IMR-90 (cell line): ENCODE results near the gene LIN7B. TPM values are rescaled to one million over a fixed set of nuclear protein-coding genes. Genes with fewer than 3 reads are reported as not detected.

Experiments used
- ATAC-seq: fragments of 200-7000 bp; cut with Tn5 transposase; 2 replicates; pipeline ENCODE4 v1.9.1; 2020; ENCODE audit warnings: low read depth, mild to moderate bottlenecking, moderate library complexity
- BruUV-seq: library from RNA; stranded (reverse); fragments of 400-500 nt; replicated peaks from 2 replicates; lab custom pipeline; 2021; lab: Mats Ljungman, UMichigan
- CTCF ChIA-PET: fragments of 300-600 bp; formaldehyde crosslinking; extraction: SDS; loops from one replicate; lab custom pipeline; 2021; ENCODE audit warnings: antibody characterized with exemption; lab: Yijun Ruan, JAX
- POLR2A ChIA-PET: fragments of 300-600 bp; sonication (Branson Sonifier 250); formaldehyde crosslinking; loops from one replicate; lab custom pipeline; 2022; ENCODE audit warnings: antibody characterized with exemption; ENCODE audit not compliant: unreplicated experiment; lab: Charles Lee
- DNase-seq: peaks from one replicate; pipeline ENCODE4 v3.0.0; 2013
- H2AFZ ChIP-seq: replicated peaks from 2 replicates; pipeline ENCODE3; 2013; ENCODE audit warnings: low read length, mild to moderate bottlenecking; ENCODE audit not compliant: poor library complexity
- H2AK5ac ChIP-seq: 2 replicates; pipeline ENCODE4 v1.6.1; 2013; ENCODE audit warnings: low read depth, low read length, inconsistent platforms
- H2AK9ac ChIP-seq: replicated peaks from 2 replicates; pipeline ENCODE3; 2013; ENCODE audit warnings: mild to moderate bottlenecking, low read depth, low read length, moderate library complexity; ENCODE audit not compliant: poor library complexity
- H2BK120ac ChIP-seq: 2 replicates; pipeline ENCODE4 v1.6.1; 2013; ENCODE audit warnings: low read depth, low read length, inconsistent platforms
- H2BK15ac ChIP-seq: 3 replicates; pipeline ENCODE4 v1.6.1; 2013; ENCODE audit warnings: low read depth, low read length, inconsistent platforms
- H2BK20ac ChIP-seq: 2 replicates; pipeline ENCODE4 v1.6.1; 2013; ENCODE audit warnings: low read depth, mild to moderate bottlenecking, inconsistent platforms, low read length, moderate library complexity
- H2BK5ac ChIP-seq: 2 replicates; pipeline ENCODE4 v1.6.1; 2013; ENCODE audit warnings: mild to moderate bottlenecking, low read depth, low read length, inconsistent platforms; ENCODE audit not compliant: poor library complexity, severe bottlenecking
- H3K14ac ChIP-seq: replicated peaks from 2 replicates; pipeline ENCODE4 v1.6.1; 2013; ENCODE audit warnings: low read depth, low read length, inconsistent platforms
- H3K18ac ChIP-seq: 2 replicates; pipeline ENCODE4 v1.6.1; 2013; ENCODE audit warnings: low read depth, low read length, control low read depth
- H3K23ac ChIP-seq: 2 replicates; pipeline ENCODE4 v1.6.1; 2013; ENCODE audit warnings: low read depth, low read length, inconsistent platforms
- H3K27ac ChIP-seq: 2 replicates; pipeline ENCODE4 v1.5.1; 2013; ENCODE audit warnings: mild to moderate bottlenecking, control low read depth, low read length; ENCODE audit not compliant: insufficient read depth
- H3K27me3 ChIP-seq: 2 replicates; pipeline ENCODE4 v1.6.1; 2013; ENCODE audit warnings: low read length; ENCODE audit not compliant: control insufficient read depth, insufficient read depth
- H3K36me3 ChIP-seq: 2 replicates; pipeline ENCODE4 v1.6.1; 2013; ENCODE audit warnings: low read length, mixed read lengths; ENCODE audit not compliant: control insufficient read depth, insufficient read depth
- H3K4ac ChIP-seq: 2 replicates; pipeline ENCODE4 v1.6.1; 2013; ENCODE audit warnings: low read depth, low read length, inconsistent platforms
- H3K4me1 ChIP-seq: 2 replicates; pipeline ENCODE4 v1.6.1; 2013; ENCODE audit warnings: low read length, mixed read lengths; ENCODE audit not compliant: control insufficient read depth, insufficient read depth
- H3K4me2 ChIP-seq: 2 replicates; pipeline ENCODE4 v1.6.1; 2013; ENCODE audit warnings: low read depth, mild to moderate bottlenecking, control low read depth, low read length, moderate library complexity
- H3K4me3 ChIP-seq: 2 replicates; pipeline ENCODE4 v1.5.1; 2013; ENCODE audit warnings: low read depth, mild to moderate bottlenecking, control low read depth, low read length, moderate library complexity; ENCODE audit not compliant: insufficient read depth
- H3K56ac ChIP-seq: 2 replicates; pipeline ENCODE4 v1.6.1; 2013; ENCODE audit warnings: low read length, inconsistent platforms; ENCODE audit not compliant: insufficient read depth; ENCODE audit errors: extremely low read depth
- H3K79me1 ChIP-seq, 2 experiments: 2 replicates each; pipeline ENCODE4 v1.6.1; 2013; ENCODE audit warnings: low read length in 2 of 2, inconsistent platforms in 1 of 2, low read depth in 1 of 2
- H3K9ac ChIP-seq: 2 replicates; pipeline ENCODE4 v1.6.1; 2013; ENCODE audit warnings: low read depth, low read length, control low read depth
- H3K9me1 ChIP-seq: 2 replicates; pipeline ENCODE4 v1.6.1; 2013; ENCODE audit warnings: low read length, inconsistent platforms; ENCODE audit not compliant: insufficient read depth
- H3K9me3 ChIP-seq: 2 replicates; pipeline ENCODE4 v1.6.1; 2013; ENCODE audit warnings: low read length; ENCODE audit not compliant: control insufficient read depth, insufficient read depth
- H4K20me1 ChIP-seq: 2 replicates; pipeline ENCODE4 v1.6.1; 2013; ENCODE audit warnings: low read length, inconsistent platforms; ENCODE audit not compliant: insufficient read depth
- H4K5ac ChIP-seq: 2 replicates; pipeline ENCODE4 v1.6.1; 2013; ENCODE audit warnings: mild to moderate bottlenecking, low read depth, low read length, control low read depth
- H4K8ac ChIP-seq, 2 experiments: 2 replicates each; pipeline ENCODE4 v1.6.1; 2013; ENCODE audit warnings: low read depth in 2 of 2, low read length in 2 of 2, control low read depth in 1 of 2, inconsistent platforms in 1 of 2
- H4K91ac ChIP-seq: 2 replicates; pipeline ENCODE4 v1.6.1; 2013; ENCODE audit warnings: low read depth, low read length, inconsistent platforms; ENCODE audit not compliant: insufficient read depth
- BHLHE40 ChIP-seq: fragments of 150-350 bp; IDR thresholded peaks from 2 replicates; pipeline ENCODE4 v1.6.1; 2016; ENCODE audit warnings: mild to moderate bottlenecking, low read depth, low read length
- CEBPB ChIP-seq: IDR thresholded peaks from 2 replicates; pipeline ENCODE4 v1.6.1; 2012; ENCODE audit warnings: low read depth, low read length, improper control_type of control experiment
- CHD1 ChIP-seq: IDR thresholded peaks from 2 replicates; pipeline ENCODE4 v1.6.1; 2012; ENCODE audit warnings: low read depth, low read length, improper control_type of control experiment
- FOS ChIP-seq: fragments of 150-350 bp; IDR thresholded peaks from 2 replicates; pipeline ENCODE4 v1.6.1; 2016; ENCODE audit warnings: low read depth, low read length
- MAFK ChIP-seq: IDR thresholded peaks from 2 replicates; pipeline ENCODE4 v1.6.1; 2012; ENCODE audit warnings: low read depth, low read length, improper control_type of control experiment
- MAZ ChIP-seq: IDR thresholded peaks from 2 replicates; pipeline ENCODE4 v1.6.1; 2012; ENCODE audit warnings: low read depth, mild to moderate bottlenecking, low read length, improper control_type of control experiment, moderate library complexity, borderline replicate concordance
- MXI1 ChIP-seq: IDR thresholded peaks from 2 replicates; pipeline ENCODE4 v1.6.1; 2012; ENCODE audit warnings: low read depth, mild to moderate bottlenecking, low read length, moderate library complexity, borderline replicate concordance
- NFE2L2 ChIP-seq: fragments of 150-350 bp; IDR thresholded peaks from 2 replicates; pipeline ENCODE4 v1.6.1; 2016; ENCODE audit warnings: low read depth, mild to moderate bottlenecking, low read length
- POLR2A ChIP-seq: IDR thresholded peaks from 2 replicates; pipeline ENCODE4 v1.6.1; 2012; ENCODE audit warnings: mild to moderate bottlenecking, low read depth, low read length
- RAD21 ChIP-seq: IDR thresholded peaks from 2 replicates; pipeline ENCODE4 v1.6.1; 2012; ENCODE audit warnings: low read length, improper control_type of control experiment
- RCOR1 ChIP-seq: IDR thresholded peaks from 2 replicates; pipeline ENCODE4 v1.6.1; 2012; ENCODE audit warnings: mild to moderate bottlenecking, low read length, improper control_type of control experiment; ENCODE audit not compliant: insufficient replicate concordance
- USF2 ChIP-seq: fragments of 150-350 bp; IDR thresholded peaks from 2 replicates; pipeline ENCODE4 v1.6.1; 2017; ENCODE audit warnings: mild to moderate bottlenecking, antibody characterized with exemption, low read length, low read depth
- WGBS, 2 experiments: methylation state at CpG; one replicate each; pipeline versions ENCODE4 v1.1.5 to v1.1.7; 2013; ENCODE audit warnings: missing lambda C conversion rate in 2 of 2; ENCODE audit not compliant: insufficient read length in 1 of 2; ENCODE audit errors: extremely low coverage in 2 of 2; 5-methylcytosine and 5-hydroxymethylcytosine counted together
- dilution Hi-C: fragments of 300-500 bp; cut with HindIII; formaldehyde crosslinking; loops from one replicate; pipeline ENCODE4 v1.14.3; 2018; ENCODE audit warnings: low sequenced_read_pairs; ENCODE audit not compliant: unreplicated experiment
- in situ Hi-C: fragments of 300-500 bp; cut with MboI; formaldehyde crosslinking; loops from 3 replicates; pipeline ENCODE4 v1.14.3; 2019; ENCODE audit warnings: low sequenced_read_pairs, inconsistent platforms, mixed read lengths
- intact Hi-C: fragments of 100-400 bp; cut with micrococcal nuclease; formaldehyde crosslinking; loops from 2 replicates; pipeline ENCODE4 v1.10.0; 2022
- polyA plus RNA-seq, 3 experiments: library from polyadenylated mRNA; depleted of rRNA; stranded (reverse); fragments of >200 nt; gene quantifications; 2 replicates each; pipeline ENCODE4 v1.2.3, GENCODE V29; 2012; ENCODE audit warnings: low replicate concordance in 1 of 3
- total RNA-seq: library from RNA; depleted of rRNA; stranded (reverse); fragments of >200 nt; gene quantifications from 2 replicates; pipeline ENCODE4 v1.2.3, GENCODE V29; 2012
- TF ChIP-seq, protein P1 (sequence below): conservative IDR thresholded peaks from 2 replicates; pipeline ENCODE4 v1.5.1; 2012; ENCODE audit warnings: mild to moderate bottlenecking, low read depth, low read length, improper control_type of control experiment
- TF ChIP-seq, protein P2 (sequence below): fragments of 150-350 bp; IDR thresholded peaks from 2 replicates; pipeline ENCODE4 v1.6.1; 2016; ENCODE audit warnings: low read depth, mild to moderate bottlenecking, low read length, moderate library complexity, borderline replicate concordance

Gene LIN7B
- total and polyA plus RNA-seq, 2 of the 4 experiments (the other 2 are of a cell fraction), result 3.8 to 8.0 TPM

GRCh38 chr19:49094505-49095482 lies 19.4 kb upstream of the LIN7B start:
- intact Hi-C loops, result no loop called here
- no peak for TF ChIP-seq CEBPB
- no peak for TF ChIP-seq CHD1
- TF ChIP-seq POLR2A, result no peak
- no peak for TF ChIP-seq RCOR1
- TF ChIP-seq NFE2L2, result no peak
- TF ChIP-seq, protein P1, sequence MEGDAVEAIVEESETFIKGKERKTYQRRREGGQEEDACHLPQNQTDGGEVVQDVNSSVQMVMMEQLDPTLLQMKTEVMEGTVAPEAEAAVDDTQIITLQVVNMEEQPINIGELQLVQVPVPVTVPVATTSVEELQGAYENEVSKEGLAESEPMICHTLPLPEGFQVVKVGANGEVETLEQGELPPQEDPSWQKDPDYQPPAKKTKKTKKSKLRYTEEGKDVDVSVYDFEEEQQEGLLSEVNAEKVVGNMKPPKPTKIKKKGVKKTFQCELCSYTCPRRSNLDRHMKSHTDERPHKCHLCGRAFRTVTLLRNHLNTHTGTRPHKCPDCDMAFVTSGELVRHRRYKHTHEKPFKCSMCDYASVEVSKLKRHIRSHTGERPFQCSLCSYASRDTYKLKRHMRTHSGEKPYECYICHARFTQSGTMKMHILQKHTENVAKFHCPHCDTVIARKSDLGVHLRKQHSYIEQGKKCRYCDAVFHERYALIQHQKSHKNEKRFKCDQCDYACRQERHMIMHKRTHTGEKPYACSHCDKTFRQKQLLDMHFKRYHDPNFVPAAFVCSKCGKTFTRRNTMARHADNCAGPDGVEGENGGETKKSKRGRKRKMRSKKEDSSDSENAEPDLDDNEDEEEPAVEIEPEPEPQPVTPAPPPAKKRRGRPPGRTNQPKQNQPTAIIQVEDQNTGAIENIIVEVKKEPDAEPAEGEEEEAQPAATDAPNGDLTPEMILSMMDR, result no peak
- TF ChIP-seq RAD21, result no peak
- TF ChIP-seq BHLHE40, result no peak
- TF ChIP-seq, protein P2, sequence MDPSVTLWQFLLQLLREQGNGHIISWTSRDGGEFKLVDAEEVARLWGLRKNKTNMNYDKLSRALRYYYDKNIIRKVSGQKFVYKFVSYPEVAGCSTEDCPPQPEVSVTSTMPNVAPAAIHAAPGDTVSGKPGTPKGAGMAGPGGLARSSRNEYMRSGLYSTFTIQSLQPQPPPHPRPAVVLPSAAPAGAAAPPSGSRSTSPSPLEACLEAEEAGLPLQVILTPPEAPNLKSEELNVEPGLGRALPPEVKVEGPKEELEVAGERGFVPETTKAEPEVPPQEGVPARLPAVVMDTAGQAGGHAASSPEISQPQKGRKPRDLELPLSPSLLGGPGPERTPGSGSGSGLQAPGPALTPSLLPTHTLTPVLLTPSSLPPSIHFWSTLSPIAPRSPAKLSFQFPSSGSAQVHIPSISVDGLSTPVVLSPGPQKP, result no peak
- TF ChIP-seq FOS, result no peak
- TF ChIP-seq MXI1, result no peak
- TF ChIP-seq USF2, result no peak
- no peak for TF ChIP-seq MAZ
- no peak for TF ChIP-seq MAFK

More at GRCh38 chr19:49094505-49095482, 19.4 kb upstream of the LIN7B start:
- no peak overlapping the region for H2AFZ ChIP-seq
- H3K14ac ChIP-seq, result no peak overlapping the region
- in situ Hi-C loops, result loop anchor here (5.0 kb wide), 1 partner anchor 108 kb away; no protein-coding TSS in a partner anchor
- no peaks in the 10 kb centered on the region for H3K9me3 ChIP-seq
- no peaks in the 10 kb centered on the region for H3K27me3 ChIP-seq
- no peak overlapping the region for H3K27ac ChIP-seq
- no peak overlapping the region for H4K91ac ChIP-seq
- peaks cover 49 to 68% of the 10 kb centered on the region in 2 experiments for H3K79me1 ChIP-seq
- no peak overlapping the region for H3K23ac ChIP-seq
- H4K20me1 ChIP-seq, result peaks cover 80% of the 10 kb centered on the region
- H3K4me2 ChIP-seq, result no peak overlapping the region
- CTCF ChIA-PET, result no interaction called here
- H3K36me3 ChIP-seq, result peaks cover 76% of the 10 kb centered on the region
- no peak overlapping the region for H2BK120ac ChIP-seq
- H2BK5ac ChIP-seq, result no peak overlapping the region
- ATAC-seq, result no peak
- H2AK5ac ChIP-seq, result no peak overlapping the region
- no peak overlapping the region for H4K5ac ChIP-seq
- no peak overlapping the region for H3K18ac ChIP-seq
- no peak for DNase-seq
- H3K4me1 ChIP-seq, result no peaks in the 10 kb centered on the region
- no peak overlapping the region for H2AK9ac ChIP-seq
- 82% methylated on average over 12 of the region's 23 CpGs; no CpG with 5 or more reads in 1 of the 2 experiments for WGBS, 2 experiments
- no peak overlapping the region for H3K4me3 ChIP-seq
- no peak overlapping the region for H2BK20ac ChIP-seq
- H3K4ac ChIP-seq, result no peak overlapping the region
- H3K9me1 ChIP-seq, result no peaks in the 10 kb centered on the region
- no peak overlapping the region; a peak in 1 of 4 replicates for H4K8ac ChIP-seq
- POLR2A ChIA-PET, result interaction anchor here (0.5 kb wide), 1 partner anchor 8 kb away, joined by 5 read pairs; no protein-coding TSS in a partner anchor
- H3K9ac ChIP-seq, result no peak overlapping the region
- no peak overlapping the region for H3K56ac ChIP-seq
- dilution Hi-C loops, result no loop called here
- H2BK15ac ChIP-seq, result no peak overlapping the region
- BruUV-seq, result no TSS peak
